HG02588 (cell line): ENCODE data around the gene GCN1.

ENCODE experiments used
- ATAC-seq: cut with Tn5 transposase; IDR thresholded peaks from one replicate; pipeline ENCODE4 v1.9.1; 2021; ENCODE audit warnings: mild to moderate bottlenecking, moderate library complexity; ENCODE audit not compliant: unreplicated experiment

Gene GCN1

DNA sequence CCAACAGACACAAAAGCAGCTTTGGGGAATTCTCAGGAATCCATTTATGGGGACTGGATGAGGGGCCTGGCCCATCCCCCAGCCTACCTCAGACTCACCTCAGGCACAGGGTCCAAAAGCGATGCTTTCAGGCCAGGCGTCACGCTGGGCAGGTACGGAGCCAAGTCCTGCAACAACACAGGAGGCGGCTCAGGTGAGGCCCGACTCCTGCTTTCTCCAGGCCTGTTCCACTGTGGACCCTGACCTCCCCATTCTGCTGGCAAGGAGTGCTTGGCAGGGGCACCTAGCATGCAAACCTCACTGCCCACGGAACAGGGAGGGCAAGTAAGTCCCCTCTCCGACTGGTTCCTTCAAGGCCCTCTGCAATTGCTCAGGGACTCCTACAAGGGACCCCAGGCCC is 49.4 kb downstream of the GCN1 start:
- ATAC-seq = no peak

GRCh38 chr12:120144215-120144614 is 50.3 kb downstream of the GCN1 start:
- no peak for ATAC-seq

DNA sequence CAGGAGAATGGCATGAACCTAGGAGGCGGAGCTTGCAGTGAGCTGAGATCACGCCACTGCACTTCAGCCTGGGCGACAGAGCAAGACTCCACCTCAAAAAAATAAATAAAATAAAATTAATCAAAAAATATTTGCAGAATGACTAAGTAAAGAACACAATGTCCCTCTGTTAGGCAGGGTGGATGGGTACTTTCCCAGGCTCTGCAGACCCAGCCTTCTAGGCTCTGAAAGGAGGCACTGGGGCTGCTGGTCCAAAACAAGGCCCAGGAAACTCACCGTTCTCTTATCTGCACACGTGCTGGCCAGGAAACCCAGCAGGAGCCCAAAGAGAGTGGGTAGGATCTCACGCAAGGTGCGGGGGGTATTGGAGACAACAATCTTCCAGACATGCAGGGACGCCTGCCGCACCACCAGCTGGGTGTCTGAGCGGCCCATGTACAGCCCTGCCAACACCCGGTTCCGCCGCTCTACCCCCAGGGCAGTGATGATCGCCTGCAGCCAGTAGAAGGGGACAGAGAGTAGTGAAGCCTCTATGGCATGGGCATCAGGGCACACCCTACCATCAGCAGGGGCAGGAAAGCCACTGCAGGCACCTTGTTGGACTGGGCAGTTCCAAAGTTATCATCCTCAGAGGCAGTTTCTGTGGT is 52.2 kb downstream of the GCN1 start:
- no peak for ATAC-seq

DNA sequence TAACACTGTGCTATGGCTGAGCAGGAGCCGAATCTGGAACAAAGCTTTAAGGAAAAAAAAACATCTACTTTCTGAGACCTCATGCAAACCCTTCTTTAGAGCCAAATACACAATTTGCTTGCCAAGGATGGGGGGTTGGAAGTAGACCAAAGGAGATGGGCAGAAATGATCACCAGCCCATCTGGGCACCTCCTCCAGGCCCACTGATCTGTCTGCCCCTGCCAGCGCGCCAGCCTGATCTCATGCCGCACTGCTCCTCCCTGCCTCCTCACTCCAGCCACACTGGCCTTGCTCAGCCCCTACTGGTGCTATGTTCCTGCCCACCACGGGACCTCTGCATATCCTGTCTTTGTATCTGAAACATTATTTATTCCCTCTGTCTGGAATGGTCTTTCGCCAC is 53.2 kb downstream of the GCN1 start:
- no peak for ATAC-seq

GRCh38 chr12:120140603-120141002 is 53.9 kb downstream of the GCN1 start:
- no peak for ATAC-seq

- ATAC-seq = no peak
These were observed 54.6 kb downstream of the GCN1 start for GRCh38 chr12:120139958-120140357.

- no peak for ATAC-seq
These were observed 56.1 kb downstream of the GCN1 start for GRCh38 chr12:120138366-120138765.

DNA sequence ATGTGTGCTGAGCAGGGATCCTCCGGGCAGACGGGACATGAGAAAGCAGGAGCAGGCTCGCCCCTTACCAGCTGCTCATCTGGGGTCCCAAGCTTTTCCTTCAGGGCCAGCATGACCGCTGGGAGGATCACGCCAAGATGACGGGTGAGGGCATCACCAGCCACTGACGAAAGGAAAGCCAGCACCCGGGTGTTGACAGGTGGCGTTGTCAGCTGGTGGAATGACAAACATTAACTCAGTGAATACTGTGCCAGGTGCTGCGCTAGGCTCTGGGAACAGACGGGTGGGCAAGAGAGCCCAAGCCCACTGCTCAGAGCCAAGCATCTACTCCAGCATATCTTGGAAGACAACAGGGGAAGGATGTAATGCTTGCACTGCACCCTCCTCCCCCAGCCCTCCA is 56.7 kb downstream of the GCN1 start:
- no peak for ATAC-seq

DNA sequence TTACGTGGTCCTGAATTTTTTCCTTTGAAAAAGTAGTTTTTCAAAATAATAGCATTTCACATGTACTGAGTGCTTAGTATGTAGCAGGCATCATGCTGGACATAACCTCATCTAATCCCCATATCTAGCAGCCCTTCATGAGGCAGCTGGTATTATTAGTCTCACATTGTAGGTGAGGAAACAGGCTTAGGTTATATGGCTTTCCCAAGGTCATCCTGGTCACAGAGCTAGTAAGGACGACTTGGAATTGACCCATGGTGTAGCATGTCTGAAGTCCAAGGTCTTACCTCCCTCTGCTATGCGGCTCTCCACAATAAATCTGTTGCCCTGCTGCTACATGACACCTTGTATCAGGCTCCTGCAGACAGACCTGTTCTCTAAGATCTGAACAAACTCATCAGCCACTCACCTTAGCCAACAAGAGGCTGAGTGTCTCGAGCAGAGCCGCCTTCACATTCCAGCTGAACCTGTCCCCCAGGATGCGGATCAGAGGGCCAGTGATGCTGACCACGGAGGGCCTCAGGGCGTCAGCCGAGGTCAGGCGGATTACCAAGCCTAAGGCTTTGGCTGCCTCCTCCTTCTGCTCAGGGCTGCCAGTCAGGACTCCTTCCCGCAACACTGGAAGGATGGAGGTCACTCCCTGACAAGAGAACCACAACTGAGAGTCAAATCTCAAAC is 58.3 kb downstream of the GCN1 start:
- no peak for ATAC-seq

DNA sequence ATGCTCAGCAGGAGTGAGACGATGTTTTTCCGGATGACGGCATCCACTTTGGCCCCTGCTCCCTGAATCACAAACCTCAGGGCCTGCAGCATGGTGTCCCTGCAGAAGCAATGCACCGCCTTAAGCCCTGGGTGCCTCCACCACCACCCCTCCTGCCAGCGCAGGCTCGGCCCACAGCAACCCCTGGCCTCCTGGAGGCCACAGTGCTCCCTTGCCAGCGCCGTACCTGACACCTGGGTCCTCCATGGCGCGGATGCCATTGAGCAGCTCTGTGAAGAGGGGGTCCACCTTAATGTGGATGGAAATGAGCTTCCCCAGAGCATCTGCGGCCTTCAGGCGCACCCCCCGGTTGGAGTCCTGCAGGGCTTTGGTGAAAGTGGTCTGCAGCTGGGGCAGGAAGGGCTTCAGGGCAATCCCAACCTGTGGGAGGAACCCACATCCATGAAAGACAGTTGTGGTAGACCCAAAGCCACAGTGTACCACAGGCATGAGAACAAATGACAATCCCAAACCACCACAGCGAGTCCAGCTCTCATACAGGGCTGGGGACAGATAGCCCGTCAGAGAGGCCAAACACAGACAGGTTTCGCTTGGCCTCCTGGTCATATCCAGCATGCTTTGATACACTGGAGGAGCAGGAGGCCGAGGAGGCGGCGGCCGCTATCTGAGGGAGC is 60.1 kb downstream of the GCN1 start:
- ATAC-seq = no peak

- peak; percentile 90 for ATAC-seq
These were observed 61.6 kb downstream of the GCN1 start for GRCh38 chr12:120132863-120133385.

GRCh38 chr12:120132054-120132836 is 62.3 kb downstream of the GCN1 start:
- peak; percentile 3 for ATAC-seq

DNA sequence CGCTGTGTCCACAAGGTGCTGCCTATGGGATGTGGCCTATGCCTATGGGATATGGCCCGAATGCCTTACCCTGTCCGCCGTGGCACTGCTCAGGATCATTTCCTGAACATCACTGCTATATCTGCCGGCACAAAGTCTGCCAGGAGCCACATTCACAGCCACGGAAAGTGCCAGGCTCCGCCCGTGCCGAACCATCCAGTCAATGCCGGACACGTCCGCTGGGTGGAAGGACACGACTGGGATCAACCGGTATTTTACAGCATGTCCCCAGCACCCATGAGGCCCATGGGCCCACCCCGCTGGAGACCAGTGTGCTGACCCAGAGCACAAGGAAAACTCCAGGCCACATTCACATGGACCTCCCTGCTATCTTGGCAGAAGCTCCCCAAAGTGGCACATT is 63.4 kb downstream of the GCN1 start:
- ATAC-seq = no peak

- ATAC-seq = no peak
These were observed 64.5 kb downstream of the GCN1 start for GRCh38 chr12:120130011-120130410.

GRCh38 chr12:120126635-120127005 is 67.9 kb downstream of the GCN1 start:
- ATAC-seq = no peak

DNA sequence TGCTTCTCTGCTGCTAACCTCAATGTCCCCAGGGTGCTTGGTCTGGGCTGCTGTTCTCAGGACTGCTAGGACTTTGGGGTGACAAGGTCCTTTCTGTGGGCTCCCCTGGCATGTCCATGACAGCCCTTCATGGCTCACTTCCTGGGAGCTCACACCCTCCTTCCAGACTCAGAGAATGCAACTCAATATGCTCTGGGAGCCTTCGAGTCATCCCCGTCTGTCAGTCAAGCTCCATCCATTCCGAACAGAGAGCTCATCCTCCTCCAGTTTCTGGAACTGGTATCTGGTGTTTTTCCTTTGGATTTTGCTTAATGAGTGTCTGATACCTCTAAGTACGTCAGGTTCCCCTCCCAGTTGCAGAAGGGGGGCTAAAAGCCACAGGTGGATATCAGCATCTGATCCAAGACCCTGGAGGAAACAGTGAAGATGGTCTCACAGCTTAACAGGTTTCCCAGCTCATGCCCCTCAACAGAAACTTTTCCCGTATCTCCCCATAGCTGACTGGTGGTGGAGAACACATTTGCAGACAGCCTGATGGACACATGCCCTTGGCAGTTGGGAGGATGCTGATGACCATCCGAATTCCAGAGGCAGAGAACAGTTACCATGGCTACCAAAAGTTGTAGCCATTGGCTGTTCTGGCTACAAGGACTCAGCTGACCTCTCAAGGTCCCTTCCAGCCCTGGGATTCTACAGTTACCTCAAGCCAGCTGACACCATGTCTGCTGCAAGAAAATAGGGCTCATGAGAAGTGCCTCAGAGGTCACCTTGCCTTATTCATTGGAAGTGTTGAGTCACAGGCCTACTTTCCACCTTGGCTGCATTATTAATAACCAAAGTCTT is 68.5 kb downstream of the GCN1 start:
- no peak for ATAC-seq

DNA sequence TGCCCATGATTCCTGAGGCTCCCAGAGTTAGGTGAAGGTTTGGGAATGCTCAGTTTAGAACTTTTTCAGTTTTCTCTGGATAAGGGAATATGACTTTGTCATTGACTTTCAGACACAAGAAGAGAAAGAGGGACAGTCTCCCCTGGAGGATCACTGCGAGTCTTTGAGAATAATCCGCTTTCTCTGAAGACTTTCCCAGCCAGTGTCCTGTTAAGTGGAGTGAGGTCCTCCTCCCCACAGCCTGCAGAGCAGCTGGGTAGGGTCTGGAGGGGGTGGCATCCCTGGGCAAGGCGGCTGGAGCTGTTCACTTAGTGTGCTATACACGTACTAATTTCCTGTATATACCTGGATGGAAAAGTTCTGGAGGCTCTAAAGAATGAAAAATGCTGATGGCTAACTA is 69.5 kb downstream of the GCN1 start:
- no peak for ATAC-seq

- peak; percentile 34 for ATAC-seq
These were observed 72.7 kb downstream of the GCN1 start for GRCh38 chr12:120121766-120122293.

DNA sequence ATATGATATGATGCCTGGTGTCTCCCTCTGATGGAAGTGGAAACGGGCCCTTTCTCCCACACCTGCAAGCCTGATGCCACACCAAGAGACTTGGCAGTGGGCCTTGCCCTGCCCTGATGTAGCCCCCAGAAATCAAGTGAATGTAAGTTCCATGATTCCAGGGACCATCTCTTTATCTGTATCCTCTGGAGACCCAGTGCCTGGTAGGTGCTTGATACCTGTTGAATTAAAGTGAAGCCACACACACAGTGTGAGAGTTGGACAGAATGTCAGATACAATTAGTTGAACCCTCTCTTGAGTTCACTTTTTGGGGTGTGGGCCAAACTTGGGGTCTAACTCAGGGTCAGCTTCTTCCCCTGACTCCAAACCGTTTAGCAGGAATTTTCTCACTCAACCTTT is 73.2 kb downstream of the GCN1 start:
- ATAC-seq = no peak
